SK-MEL-5 (cell line): ENCODE measurements around the gene UBE2F. TPM values are rescaled to one million over a fixed set of nuclear protein-coding genes. Genes with fewer than 3 reads are reported as not detected.
"Not testable (repeated sequence)": the region's sequence is repeated elsewhere in the genome, so short reads cannot be mapped to it uniquely, and the experiment has no call there.

ENCODE experiments used
- DNase-seq: peaks from one replicate; pipeline ENCODE4 v3.0.0-alpha.2; 2016; ENCODE audit warnings: low read depth, low spot score
- in situ Hi-C: cut with HindIII; loops from 2 replicates; pipeline ENCODE4 v1.10.0; 2016; ENCODE audit warnings: low sequenced_read_pairs, high pct_unique_total_duplicates, low pct_unique_long_range_greater_than_20kb
- total RNA-seq: library from RNA; depleted of rRNA; stranded (reverse); fragments of >200 nt; shearing (Covaris generic); gene quantifications from 2 replicates; pipeline ENCODE4 v1.2.3, GENCODE V29; 2014

UBE2F gene
- total RNA-seq, 1 experiment from 2014 or later: 216 TPM

DNA sequence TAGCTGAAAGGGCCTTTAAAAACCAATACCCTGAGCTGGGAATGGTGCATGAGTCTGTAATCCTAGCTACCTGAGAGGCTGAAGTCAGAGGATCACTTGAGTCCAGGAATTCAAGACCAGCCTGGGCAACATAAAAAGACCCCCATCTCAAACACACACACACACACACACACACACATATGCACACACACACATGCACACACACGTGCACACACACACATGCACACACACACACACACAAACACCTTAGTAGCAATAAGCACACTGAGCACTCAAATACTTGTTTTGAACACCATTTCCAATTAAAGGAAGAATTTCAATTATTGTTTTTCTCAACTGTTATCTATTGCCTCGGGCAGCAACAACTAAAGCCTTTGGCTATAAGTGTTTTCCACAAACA is 25.6 kb upstream of the UBE2F start:
- in situ Hi-C loops: no loop called here
- no peak for DNase-seq

DNA sequence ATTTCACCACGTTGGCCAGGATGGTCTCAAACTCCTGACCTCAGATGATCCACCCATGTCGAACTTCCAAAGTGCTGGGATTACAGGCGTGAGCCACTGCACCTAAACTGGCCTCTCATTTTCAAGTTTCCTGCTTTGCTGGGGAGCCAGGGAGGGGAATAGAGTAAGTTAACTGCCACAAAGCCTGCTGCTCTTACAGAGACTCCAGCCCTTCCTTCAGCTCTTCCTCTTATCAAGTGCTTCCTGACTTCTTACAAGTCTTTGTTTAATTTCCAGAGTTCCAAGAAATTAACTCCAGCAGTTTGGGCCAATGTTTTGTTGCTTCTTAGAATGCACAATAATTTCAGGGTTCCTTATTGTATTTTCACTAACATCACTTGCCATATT is 24.3 kb upstream of the UBE2F start:
- no peak for DNase-seq
- in situ Hi-C loops: no loop called here

DNA sequence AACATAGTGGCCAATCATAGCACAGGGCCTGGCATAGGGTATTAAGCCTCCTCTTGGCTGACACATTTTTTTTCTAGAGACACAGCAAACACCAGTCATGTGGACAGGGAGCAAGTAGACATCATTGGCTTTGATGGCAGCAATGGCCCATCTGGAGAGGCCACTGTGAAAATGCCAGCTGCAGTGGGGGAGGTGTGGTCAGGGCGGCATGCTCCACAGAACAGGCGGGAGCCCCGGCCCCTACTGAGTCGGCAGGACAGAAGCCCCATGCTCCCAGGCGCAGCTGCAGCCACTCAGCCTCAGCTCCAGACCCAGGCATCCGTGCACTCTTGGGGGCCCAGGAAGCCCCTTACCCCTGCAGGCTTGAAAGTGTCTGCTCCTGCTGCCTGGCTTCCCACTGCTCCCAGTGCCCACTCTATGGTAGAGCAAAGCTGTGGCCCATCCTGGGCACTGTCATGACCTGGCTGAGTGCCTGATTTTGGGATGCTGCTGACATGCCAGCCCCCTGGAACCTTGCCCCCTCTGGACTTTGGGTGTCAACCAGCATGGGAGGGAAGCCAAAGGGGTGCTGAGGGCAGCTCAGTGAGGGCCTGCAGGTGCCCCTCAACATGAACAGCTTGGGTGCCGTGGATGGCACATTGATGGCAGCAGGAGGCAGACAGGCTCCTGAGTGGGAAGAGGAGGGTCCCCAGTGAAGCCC is 23.3 kb upstream of the UBE2F start:
- in situ Hi-C loops: no loop called here

DNA sequence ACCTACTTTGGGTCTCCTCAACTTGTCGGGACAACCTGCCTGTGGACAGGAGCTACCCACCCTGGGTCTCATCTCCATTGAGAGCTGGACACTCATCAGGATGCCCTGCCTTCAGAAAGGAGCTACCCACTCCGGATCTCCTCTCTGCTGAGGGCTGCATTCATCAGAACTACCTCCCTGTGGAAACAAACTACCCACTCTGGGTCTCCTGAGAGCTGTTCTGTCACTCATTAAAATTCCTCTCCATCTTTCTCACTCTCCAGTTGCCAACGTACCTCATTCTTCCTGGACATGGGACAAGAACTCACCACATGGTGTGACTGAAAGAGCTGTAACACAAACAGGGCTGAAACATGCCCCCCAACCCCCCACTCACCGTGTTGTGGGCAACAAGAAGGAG is 22.5 kb upstream of the UBE2F start:
- in situ Hi-C loops: no loop called here
- no peak for DNase-seq

More for the DNA sequence above, 23.3 kb upstream of the UBE2F start:
- DNase-seq: no peak

DNA sequence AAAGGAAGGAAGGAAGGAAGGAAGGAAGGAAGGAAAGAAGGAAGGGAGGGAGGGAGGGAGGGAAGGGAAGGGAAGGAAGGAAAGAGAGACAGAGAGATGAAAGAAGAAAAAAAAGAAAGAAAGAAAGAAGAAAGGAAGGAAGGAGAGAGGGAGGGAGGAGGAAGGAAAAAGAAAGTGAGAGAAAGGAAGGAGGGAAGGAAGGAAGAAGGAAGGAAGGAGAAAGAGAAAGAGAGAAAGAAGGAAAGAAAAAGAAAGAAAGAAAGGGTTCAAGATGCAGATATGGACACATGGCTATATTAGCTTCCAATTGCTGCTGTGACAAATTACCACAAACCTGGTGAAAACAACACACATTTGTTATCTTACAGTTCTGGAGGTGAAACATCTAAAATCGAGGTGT is 20.4 kb upstream of the UBE2F start:
- in situ Hi-C loops: no loop called here
- DNase-seq: no peak

DNA sequence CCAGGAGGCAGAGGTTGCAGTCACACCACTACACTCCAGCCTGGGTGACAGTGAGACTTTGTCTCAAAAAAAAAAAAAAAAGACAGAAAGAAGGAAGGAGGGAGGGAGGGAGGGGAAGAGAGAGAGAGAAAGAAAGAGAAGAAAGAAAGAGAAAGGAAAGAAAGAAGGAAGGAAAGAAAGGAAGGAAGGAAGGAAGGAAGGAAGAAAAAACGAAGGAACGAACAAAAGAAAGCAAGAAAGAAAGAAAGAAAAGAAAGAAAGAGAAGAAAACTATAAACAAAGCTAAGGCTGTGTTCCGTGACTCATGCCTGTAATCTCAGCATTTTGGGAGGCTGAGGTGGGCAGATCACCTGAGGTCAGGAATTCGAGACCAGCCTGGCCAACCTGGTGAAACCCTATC is 15.5 kb upstream of the UBE2F start:
- DNase-seq, in situ Hi-C loops: not testable (repeated sequence)

DNA sequence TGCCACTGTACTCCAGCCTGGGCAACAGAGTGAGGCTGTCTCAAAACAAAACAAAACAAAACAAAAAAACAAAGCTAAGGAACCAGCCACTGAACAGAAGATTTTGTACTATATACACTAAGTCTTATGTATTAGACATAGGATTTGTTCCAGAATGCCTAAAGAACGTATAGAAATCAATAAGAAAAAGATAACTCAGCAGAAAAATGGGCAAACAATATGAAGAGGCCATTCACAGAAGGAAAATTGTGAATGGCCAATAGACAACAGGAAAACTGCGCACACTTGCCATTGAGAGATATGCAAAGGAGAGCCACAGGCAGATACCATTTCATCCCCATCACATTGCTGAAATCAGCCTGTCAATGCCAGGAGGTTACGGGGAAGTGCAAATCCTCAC is 14.9 kb upstream of the UBE2F start:
- DNase-seq: no peak
- in situ Hi-C loops: no loop called here

DNA sequence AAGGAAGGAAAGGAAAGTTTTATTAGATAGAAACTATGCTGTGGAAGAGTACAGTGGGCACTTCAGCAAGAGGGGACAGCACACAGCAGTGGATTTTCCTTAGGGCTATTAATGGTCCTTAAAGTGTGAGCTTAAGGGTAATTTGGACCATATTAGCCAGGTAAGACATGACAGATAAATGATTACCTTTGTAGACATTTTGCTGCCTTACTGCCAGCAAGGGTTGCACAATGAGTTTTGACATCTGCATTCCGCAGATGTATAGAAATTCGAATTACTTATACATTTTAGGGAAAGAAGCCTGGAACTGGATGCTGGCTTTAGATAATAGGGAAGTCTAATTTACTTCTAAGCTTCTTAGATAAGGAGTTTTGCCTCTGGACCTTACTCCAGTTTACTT is 14.0 kb upstream of the UBE2F start:
- in situ Hi-C loops: no loop called here
- DNase-seq: no peak

DNA sequence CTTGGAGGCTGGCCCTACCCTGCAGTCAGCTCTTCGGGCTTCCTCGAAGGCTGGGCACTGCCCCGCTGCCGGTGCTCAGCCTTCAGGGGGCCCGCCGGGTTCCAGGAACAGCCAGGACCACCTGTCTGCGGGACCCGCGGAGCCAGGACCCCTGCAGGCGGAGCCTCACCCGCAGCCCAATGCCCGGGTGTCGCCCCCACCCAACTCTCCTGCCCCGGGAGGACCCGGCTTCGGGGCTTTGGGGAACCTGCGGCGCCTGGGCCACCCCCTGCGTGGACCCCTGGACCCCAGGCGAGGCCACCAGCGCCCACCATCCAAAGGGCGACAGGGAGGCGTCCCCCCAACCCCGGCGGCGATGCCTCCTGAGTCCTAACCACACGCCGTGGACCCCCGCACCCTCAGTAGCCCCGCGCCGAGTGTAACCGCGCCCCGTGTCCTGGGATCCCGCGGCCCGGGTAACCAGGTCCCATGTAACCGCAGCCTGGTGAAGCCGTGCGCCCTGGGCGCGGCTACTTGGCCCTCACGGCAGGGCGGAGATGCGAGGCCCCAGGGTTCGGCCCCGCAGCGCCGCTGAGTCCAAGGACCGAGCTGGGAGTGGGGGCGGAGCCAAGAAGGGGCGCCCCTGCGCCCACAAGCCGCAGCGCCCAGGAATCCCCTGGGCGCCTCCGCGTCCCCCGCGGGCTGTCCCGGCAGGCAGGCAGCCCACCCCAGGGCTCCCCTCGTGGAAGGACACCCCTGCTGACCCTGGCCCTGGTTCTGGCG is 11.0 kb upstream of the UBE2F start:
- in situ Hi-C loops: no loop called here
- DNase-seq: no peak

DNA sequence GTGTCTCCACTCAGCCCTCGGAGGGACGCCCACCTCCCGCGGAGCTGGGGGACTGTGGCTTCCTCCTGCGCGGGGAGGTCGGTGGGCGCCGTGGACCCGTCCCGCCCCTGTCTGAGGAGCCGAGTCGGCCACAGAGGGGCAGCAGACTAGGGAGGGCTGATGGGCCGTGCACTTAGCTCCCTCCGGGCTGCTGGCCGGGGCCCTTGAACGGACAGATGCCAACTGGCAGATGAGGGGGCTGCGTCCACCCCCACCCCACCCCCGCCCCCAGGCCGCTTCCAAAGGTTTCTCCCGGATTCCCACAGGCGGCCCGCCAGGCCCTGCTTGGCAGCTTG is 10.4 kb upstream of the UBE2F start:
- in situ Hi-C loops: no loop called here
- no peak for DNase-seq

DNA sequence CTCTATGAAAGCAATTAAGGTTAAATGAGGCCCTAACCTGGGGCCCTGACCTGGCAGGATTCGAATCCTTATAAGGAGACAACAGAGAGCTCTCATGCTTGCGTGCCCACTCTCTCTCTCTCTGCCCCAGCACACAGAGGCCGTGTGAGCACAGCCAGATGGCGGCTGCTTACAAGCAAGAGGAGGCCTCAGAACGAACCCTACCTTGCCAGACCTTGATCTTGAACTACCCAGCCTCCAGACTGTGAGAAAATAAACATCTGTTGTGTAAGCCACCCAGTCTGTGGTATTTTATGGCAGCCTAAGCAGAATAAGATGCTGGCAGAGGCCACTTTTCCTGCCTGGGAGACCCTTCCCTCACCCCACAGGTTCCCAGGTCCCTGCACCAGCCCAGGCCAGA is 5.2 kb upstream of the UBE2F start:
- no peak for DNase-seq
- in situ Hi-C loops: no loop called here

DNA sequence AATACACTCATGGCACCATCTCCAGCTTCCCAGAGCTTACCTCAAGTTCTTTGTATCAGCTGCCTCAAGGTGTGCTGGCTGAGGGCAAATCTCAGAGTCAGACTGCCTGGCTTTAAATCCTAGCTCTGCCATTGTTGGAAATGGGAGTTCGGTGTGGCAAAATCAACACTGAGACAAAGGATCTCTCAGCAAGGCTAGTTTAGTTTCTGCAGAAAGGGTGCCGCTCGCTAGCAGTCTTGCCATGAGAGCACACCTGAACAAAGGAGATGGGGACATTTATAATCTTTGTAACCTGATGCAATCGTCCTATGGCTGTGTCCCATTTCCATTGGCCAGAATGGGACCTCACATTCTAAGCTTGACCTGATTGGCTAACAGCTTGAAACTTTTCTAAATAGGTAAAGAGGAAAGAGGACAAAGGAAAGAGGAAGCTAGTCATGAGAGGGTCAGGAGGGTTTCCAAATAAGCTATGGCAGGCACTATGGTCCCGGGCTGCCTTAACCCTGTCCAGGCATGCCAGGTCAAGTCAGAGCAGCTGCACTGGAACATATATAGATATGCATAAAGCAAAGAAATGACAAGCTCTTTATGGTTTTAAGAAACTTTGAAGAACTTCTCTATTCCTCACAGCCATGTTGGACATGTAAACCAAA is 4.3 kb upstream of the UBE2F start:
- in situ Hi-C loops: no loop called here

DNA sequence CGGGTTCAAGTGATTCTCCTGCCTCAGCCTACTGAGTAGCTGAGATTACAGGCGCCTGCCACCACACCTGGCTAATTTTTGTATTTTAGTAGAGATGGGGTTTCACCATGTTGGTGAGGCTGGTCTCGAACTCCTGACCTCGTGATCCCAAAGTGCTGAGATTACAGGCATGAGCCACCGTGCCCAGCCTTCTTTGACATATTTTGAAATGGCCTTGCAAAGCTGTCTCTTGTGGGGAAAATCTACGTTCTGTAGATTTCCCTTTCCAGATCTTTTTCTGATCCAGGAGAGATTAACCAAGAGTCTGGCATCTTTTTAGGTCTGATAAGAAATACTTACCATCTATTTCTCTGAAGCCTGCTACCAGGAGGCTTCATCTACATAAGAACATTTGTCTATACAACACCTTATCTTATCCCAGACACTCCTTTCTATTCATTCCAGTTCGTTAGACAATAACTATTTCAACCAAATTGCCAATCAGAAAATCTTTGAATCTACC is 3.3 kb upstream of the UBE2F start:
- DNase-seq, in situ Hi-C loops: not testable (repeated sequence)

More for the DNA sequence above, 4.3 kb upstream of the UBE2F start:
- DNase-seq: no peak

DNA sequence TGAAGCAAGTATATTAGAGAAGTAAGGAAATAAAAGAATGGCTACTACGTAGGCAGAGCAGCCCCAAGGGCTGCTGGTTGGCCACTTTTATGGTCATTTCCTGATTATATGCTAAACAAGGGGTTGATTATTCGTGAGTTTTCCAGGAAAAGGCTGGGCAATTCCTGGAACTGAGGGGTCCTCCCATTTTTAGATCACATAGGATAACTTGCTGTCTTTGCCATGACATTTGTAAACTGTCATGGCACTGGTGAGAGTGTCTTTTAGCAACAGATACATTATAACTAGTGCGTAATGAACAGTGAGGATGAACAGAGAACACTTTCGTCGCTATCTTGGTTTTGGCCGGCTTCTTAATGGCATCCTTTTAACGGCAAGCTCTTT is 2.6 kb upstream of the UBE2F start:
- in situ Hi-C loops: no loop called here
- DNase-seq: no peak

DNA sequence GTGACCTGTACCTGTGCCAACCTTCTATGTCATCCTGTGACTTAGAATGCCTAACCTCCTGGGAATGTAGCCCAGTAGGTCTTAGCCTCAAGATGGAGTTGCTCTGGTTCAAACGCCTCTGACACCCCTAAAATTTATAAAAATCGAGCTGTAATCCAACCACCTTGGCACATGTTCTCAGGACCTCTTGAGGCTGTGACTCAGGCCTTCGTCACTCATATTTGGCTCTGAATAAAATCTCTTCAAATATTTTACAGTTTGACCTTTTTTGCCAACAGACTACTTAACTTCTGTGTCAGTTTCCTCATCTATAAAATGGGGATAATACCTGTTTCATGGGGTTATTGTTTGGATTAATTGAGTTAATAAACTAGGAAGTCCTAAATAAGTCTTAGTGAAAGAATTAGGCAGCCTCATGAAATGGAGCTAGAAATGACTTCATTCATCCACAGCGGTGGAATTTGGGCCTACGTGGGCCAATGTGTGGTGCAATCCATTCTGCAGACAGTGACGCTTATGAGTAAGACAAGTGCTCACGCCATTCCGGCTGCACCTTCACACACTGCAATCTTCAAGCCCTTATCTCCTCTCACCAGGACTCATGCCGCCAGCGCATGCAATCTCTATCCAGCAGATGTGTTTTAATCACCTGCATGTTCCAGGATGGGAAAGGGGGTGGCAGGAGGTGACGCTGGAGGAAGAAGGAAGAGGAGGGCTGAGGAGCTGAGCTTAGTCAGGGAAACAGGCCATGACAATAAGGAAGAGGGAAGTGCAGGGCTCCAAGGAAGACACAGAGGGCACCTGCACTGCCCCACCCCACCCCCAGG is 2.0 kb upstream of the UBE2F start:
- in situ Hi-C loops: no loop called here
- DNase-seq: no peak

DNA sequence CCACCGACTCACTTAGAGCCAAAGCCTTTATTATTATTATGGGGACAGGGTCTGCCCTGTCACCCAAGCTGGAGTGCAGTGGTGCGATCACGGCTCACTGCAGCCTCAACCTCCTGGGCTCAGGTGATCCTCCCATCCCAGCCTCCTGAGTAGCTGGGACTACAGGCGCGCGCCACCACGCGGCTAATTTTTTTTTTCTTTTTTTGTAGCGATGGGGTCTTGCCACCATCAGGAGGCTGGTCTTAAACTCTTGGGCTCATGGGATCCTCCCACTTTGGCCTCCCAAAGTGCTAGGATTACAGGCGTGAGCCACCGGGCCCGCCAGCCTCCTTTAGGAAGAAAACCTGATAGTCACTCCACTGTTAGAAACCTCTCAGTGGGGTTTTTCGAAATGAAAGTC is 970 bp upstream of the UBE2F start:
- in situ Hi-C loops, DNase-seq: not testable (repeated sequence)

DNA sequence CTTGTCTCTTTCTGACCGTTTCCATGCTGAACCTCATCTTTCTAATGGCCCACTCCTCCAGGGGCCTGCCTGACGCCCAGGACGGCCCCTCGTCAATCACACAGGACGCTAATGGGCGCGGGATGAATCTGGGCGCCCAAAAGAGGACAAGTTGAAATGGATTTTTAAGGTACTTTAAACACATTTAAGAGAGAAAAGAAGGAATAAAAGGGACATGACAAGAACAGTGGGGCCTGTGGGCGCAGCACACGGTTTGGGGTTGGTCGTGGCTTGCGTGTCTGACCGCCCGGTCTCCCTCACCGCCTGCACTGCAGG is 607 bp upstream of the UBE2F start:
- in situ Hi-C loops: no loop called here
- DNase-seq: no peak

DNA sequence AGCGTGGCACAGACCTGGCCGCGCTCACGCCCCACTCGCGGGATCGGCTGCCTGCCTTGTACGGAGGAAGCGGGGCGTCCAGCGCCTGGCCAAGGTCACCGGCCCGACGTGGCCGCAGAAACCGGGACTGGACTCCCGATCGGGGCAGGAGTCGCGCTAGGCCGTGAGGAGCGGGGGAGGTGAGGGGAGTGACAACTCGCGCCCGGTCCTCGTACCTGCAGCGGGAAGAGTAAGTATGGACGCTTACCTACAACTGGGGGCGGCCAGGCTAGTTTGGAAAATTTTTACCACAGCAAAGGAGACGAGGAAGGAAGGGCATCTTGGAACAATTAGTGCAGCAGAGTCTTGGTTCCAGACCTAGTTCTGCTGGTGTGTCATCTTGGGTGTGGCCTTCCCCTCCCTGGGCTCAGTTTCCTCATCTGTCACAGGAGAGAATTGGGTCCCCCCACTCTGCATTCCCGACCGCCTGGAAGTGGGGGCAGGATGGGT is 693 bp downstream of the UBE2F start:
- in situ Hi-C loops: no loop called here

More for the DNA sequence above, 693 bp downstream of the UBE2F start:
- peak; percentile 8 for DNase-seq
